ENCODE results near the gene SCIN. TPM values are rescaled to one million over a fixed set of nuclear protein-coding genes. Genes with fewer than 3 reads are reported as not detected.

The SCIN gene
- 5.6 TPM for total RNA-seq (2021; ENCODE audit: unreplicated experiment)
- polyA plus RNA-seq (2012; ENCODE audit: insufficient read length) = 1.1 TPM
- Bru-seq, nascent RNA = percentile 42 among the genes with signal in this experiment
- percentile 38 among the genes with signal in this experiment for BruChase-seq, experiment 1, labeled RNA remaining after a 2-hour chase
- percentile 39 among the genes with signal in this experiment for BruChase-seq, experiment 2, labeled RNA remaining after a 6-hour chase
- long read RNA-seq, full-length matches to known transcripts = 26 of 35 reads
- long read RNA-seq, partial matches to known transcripts = 4 of 35 reads
- long read RNA-seq, other reads (novel, unspliced or antisense) = 5 of 35 reads

DNA sequence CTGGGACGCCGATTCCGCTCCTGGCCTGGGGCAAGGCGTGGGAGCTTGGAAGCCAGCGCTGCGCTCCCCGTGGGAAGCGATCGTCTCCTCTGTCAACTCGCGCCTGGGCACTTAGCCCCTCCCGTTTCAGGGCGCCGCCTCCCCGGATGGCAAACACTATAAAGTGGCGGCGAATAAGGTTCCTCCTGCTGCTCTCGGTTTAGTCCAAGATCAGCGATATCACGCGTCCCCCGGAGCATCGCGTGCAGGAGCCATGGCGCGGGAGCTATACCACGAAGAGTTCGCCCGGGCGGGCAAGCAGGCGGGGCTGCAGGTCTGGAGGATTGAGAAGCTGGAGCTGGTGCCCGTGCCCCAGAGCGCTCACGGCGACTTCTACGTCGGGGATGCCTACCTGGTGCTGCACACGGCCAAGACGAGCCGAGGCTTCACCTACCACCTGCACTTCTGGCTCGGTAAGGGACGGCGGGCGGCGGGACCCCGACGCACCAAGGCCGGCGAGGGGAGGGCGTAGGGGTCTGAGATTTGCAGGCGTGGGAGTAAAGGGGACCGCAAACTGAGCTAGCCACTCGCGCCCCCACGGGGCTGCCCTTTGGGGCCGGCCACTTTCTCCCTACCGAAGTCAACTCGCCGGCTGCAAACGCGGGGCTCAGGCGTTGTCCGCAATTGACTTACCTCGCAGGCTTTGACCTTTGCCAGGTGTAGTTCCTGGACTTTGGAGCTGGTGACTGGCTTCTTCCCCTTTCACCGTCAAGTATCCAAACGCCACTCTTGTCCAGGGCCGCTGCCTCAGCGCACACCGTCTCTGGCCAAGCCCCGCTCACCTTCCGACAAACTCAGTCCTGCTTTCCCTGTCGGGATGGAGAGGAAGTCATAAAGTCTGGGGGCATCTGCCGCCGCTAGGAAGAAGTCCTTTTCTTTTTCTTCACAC, at the start of gene SCIN:
Gene SCIN (plus strand): TSS at position 187 of the 928 bp plus-strand sequence. CDS start 67 bp downstream, at position 254.
- CTCF ChIA-PET = interaction anchor here (0.6 kb wide), 2 partner anchors 135 to 1050 kb away, joined by 3 to 7 read pairs; no protein-coding TSS in a partner anchor
- peak; percentile 84 for ATAC-seq

DNA sequence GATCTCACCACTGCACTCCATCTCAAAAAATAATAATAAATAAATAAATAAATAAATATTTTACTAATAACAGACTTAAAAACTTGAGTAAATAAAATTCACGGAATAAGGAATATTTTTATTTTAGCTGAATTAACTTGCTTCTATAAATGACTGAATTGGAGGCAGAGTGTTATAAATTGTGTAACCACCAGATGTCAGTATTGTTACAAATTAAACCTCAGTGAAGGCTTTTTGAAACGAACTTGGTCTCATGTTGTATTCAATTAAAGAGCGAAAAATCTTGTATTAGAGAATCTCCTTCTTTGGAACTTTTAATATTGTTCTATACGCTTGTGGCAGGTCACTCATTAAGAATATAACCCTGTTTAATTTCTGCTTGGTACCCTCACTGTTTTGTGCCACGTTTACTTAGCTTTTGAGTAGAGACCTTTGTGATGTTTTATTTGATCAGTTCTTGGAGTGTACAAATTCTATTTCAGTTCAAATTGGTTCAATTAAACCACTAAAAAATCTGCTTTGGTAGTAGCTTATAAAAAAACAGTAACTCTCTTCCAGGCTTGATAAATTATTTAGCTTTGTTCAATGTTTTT, 45.6 kb upstream of the SCIN start:
- POLR2A ChIA-PET = no interaction called here
- no TSS peak for BruUV-seq (replicated peaks)
- H3K4me3 ChIP-seq (ENCODE audit: low read depth in 2 of 2, low read length in 2 of 2) = no peak overlapping the region
- H3K36me3 ChIP-seq (ENCODE audit: control insufficient read depth, insufficient read depth, low read length) = no peaks in the 10 kb centered on the region
- CTCF ChIA-PET = interaction anchor here (0.6 to 1.7 kb wide), 8 partner anchors 9 to 736 kb away, joined by 3 to 17 read pairs (median 6); partner anchors contain the start of gene ARL4A
- ATAC-seq = peak; percentile 75; the same call in 1 of the 2 replicates
- H3K9me3 ChIP-seq (ENCODE audit: control insufficient read depth, insufficient read depth, low read depth, low read length) = no peaks in the 10 kb centered on the region
- peak; percentile 51 for DNase-seq (ENCODE audit: low read depth, low spot score)
- H3K27ac ChIP-seq (ENCODE audit: low read length) = 0 out of 2 replicates have a peak overlapping the region, but pooled peaks have one; percentile 21
- in situ Hi-C loops (cut with HindIII; ENCODE audit: low pct_unique_long_range_greater_than_20kb, low sequenced_read_pairs) (no loop called here), intact Hi-C loops (cut with micrococcal nuclease; ENCODE audit: unreplicated experiment) (loop anchor here (1.0 to 5.0 kb wide), 2 partner anchors 98 to 737 kb away; no protein-coding TSS in a partner anchor)
- H3K27me3 ChIP-seq (ENCODE audit: control insufficient read depth, insufficient read depth, low read length) = peaks cover 8% of the 10 kb centered on the region
- no peaks in the 10 kb centered on the region for H3K4me1 ChIP-seq (ENCODE audit: control insufficient read depth, insufficient read depth, low read length)
- TF ChIP-seq, protein P1, sequence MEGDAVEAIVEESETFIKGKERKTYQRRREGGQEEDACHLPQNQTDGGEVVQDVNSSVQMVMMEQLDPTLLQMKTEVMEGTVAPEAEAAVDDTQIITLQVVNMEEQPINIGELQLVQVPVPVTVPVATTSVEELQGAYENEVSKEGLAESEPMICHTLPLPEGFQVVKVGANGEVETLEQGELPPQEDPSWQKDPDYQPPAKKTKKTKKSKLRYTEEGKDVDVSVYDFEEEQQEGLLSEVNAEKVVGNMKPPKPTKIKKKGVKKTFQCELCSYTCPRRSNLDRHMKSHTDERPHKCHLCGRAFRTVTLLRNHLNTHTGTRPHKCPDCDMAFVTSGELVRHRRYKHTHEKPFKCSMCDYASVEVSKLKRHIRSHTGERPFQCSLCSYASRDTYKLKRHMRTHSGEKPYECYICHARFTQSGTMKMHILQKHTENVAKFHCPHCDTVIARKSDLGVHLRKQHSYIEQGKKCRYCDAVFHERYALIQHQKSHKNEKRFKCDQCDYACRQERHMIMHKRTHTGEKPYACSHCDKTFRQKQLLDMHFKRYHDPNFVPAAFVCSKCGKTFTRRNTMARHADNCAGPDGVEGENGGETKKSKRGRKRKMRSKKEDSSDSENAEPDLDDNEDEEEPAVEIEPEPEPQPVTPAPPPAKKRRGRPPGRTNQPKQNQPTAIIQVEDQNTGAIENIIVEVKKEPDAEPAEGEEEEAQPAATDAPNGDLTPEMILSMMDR (IDR thresholded peaks at IDR 0.05) = peak; percentile 64; the same call in 1 of the 2 replicates
- no peak for TF ChIP-seq SIN3A (IDR thresholded peaks at IDR 0.05; ENCODE audit: borderline replicate concordance, insufficient read depth, low read depth, low read length)
- TF ChIP-seq, protein P2, sequence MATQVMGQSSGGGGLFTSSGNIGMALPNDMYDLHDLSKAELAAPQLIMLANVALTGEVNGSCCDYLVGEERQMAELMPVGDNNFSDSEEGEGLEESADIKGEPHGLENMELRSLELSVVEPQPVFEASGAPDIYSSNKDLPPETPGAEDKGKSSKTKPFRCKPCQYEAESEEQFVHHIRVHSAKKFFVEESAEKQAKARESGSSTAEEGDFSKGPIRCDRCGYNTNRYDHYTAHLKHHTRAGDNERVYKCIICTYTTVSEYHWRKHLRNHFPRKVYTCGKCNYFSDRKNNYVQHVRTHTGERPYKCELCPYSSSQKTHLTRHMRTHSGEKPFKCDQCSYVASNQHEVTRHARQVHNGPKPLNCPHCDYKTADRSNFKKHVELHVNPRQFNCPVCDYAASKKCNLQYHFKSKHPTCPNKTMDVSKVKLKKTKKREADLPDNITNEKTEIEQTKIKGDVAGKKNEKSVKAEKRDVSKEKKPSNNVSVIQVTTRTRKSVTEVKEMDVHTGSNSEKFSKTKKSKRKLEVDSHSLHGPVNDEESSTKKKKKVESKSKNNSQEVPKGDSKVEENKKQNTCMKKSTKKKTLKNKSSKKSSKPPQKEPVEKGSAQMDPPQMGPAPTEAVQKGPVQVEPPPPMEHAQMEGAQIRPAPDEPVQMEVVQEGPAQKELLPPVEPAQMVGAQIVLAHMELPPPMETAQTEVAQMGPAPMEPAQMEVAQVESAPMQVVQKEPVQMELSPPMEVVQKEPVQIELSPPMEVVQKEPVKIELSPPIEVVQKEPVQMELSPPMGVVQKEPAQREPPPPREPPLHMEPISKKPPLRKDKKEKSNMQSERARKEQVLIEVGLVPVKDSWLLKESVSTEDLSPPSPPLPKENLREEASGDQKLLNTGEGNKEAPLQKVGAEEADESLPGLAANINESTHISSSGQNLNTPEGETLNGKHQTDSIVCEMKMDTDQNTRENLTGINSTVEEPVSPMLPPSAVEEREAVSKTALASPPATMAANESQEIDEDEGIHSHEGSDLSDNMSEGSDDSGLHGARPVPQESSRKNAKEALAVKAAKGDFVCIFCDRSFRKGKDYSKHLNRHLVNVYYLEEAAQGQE (IDR thresholded peaks at IDR 0.05; ENCODE audit: insufficient read depth in 1 of 2, low read depth in 2 of 2, low read length in 1 of 2) = no peak

More for the DNA sequence above, at the start of gene SCIN:
- no TSS peak for BruUV-seq (replicated peaks)
- no peak for DNase-seq (ENCODE audit: low read depth, low spot score)
- Histone ChIP-seq H3K9me3 (ENCODE audit: control insufficient read depth, insufficient read depth, low read depth, low read length) (no peaks in the 10 kb centered on the region), H3K4me1 (ENCODE audit: control insufficient read depth, insufficient read depth, low read length) (peaks cover 9% of the 10 kb centered on the region; the same call in 1 of the 2 replicates), H3K27ac (ENCODE audit: low read length) (no peak within 1 kb of the TSS), H3K4me3 (ENCODE audit: low read depth in 2 of 2, low read length in 2 of 2) (peak within 1 kb of the TSS; percentile 44 to 65), H3K36me3 (ENCODE audit: control insufficient read depth, insufficient read depth, low read length) (no peaks in the 10 kb centered on the region), H3K27me3 (ENCODE audit: control insufficient read depth, insufficient read depth, low read length) (peaks cover 33% of the 10 kb centered on the region)
- POLR2A ChIA-PET = interaction anchor here (0.5 kb wide), 1 partner anchor 50 kb away, joined by 3 read pairs; no protein-coding TSS in a partner anchor
- in situ Hi-C loops (cut with HindIII; ENCODE audit: low pct_unique_long_range_greater_than_20kb, low sequenced_read_pairs) (no loop called here), intact Hi-C loops (cut with micrococcal nuclease; ENCODE audit: unreplicated experiment) (no loop called here)
- no peak for TF ChIP-seq TCF7L2 (IDR thresholded peaks at IDR 0.05; ENCODE audit: low read depth, low read length)
- TF ChIP-seq, protein P1 (IDR thresholded peaks at IDR 0.05) = no peak
- no peak for TF ChIP-seq POLR2AphosphoS5 (IDR thresholded peaks at IDR 0.05; ENCODE audit: low read depth, low read length)
- TF ChIP-seq SIN3A (IDR thresholded peaks at IDR 0.05; ENCODE audit: borderline replicate concordance, insufficient read depth, low read depth, low read length) = no peak
- TF ChIP-seq, protein P2 (IDR thresholded peaks at IDR 0.05; ENCODE audit: insufficient read depth in 1 of 2, low read depth in 2 of 2, low read length in 1 of 2) = no peak

All from Panc1 (cell line).